Liver (tissue), 9 donors: ENCODE results near the gene FAM83C. TPM values are rescaled to one million over a fixed set of nuclear protein-coding genes. Genes with fewer than 3 reads are reported as not detected.

Experiments used
- DNase-seq: peaks from one replicate; pipeline ENCODE4 v3.0.0-alpha.2; 2017; ENCODE audit warnings: low spot score
- H3K27ac ChIP-seq, 2 donors: one replicate each; pipeline ENCODE4 v1.7.0; 2013; ENCODE audit warnings: inconsistent platforms in 2 of 2, low read length in 2 of 2, control low read depth in 1 of 2, low read depth in 1 of 2, mild to moderate bottlenecking in 1 of 2
- H3K27me3 ChIP-seq, 4 donors: one replicate each; pipeline versions ENCODE4 v1.6.1 to v1.7.0; 2013; ENCODE audit warnings: low read length in 3 of 4, inconsistent platforms in 1 of 4, mild to moderate bottlenecking in 1 of 4, moderate library complexity in 1 of 4; ENCODE audit not compliant: control insufficient read depth in 4 of 4, insufficient read depth in 4 of 4
- H3K36me3 ChIP-seq, 4 donors: one replicate each; pipeline versions ENCODE4 v1.6.1 to v1.7.0; 2013; ENCODE audit warnings: low read length in 3 of 4, mild to moderate bottlenecking in 3 of 4, low read depth in 1 of 4, moderate library complexity in 1 of 4; ENCODE audit not compliant: control insufficient read depth in 4 of 4, insufficient read depth in 3 of 4
- H3K4me1 ChIP-seq, 4 donors: one replicate each; pipeline versions ENCODE4 v1.6.1 to v1.7.0; 2013; ENCODE audit warnings: low read length in 3 of 4, mild to moderate bottlenecking in 3 of 4, moderate library complexity in 1 of 4; ENCODE audit not compliant: control insufficient read depth in 4 of 4, insufficient read depth in 4 of 4
- H3K4me3 ChIP-seq, 3 donors: one replicate each; pipeline versions ENCODE4 v1.6.1 to v1.7.0; 2013; ENCODE audit warnings: low read length in 3 of 3, control low read depth in 1 of 3, low read depth in 1 of 3, mild to moderate bottlenecking in 1 of 3
- H3K9ac ChIP-seq, 2 donors: one replicate each; pipeline ENCODE4 v1.7.0; 2013; ENCODE audit warnings: low read length in 2 of 2, mild to moderate bottlenecking in 2 of 2, moderate library complexity in 2 of 2, control low read depth in 1 of 2, low read depth in 1 of 2
- H3K9me3 ChIP-seq, 4 donors: one replicate each; pipeline versions ENCODE4 v1.6.1 to v1.7.0; 2013; ENCODE audit warnings: low read length in 3 of 4; ENCODE audit not compliant: control insufficient read depth in 4 of 4
- CTCF ChIP-seq: fragments of 150-350 bp; IDR thresholded peaks from 2 replicates; pipeline ENCODE4 v1.5.1; 2017; ENCODE audit warnings: improper control_type of control experiment, low read depth, low read length; ENCODE audit not compliant: missing input control
- EGR1 ChIP-seq, 2 donors: IDR thresholded peaks; 2 replicates each; pipeline ENCODE4 v1.6.1; 2016 to 2018; ENCODE audit warnings: antibody characterized with exemption in 2 of 2, low read depth in 2 of 2
- FOXA1 ChIP-seq: IDR thresholded peaks from 2 replicates; pipeline ENCODE4 v1.6.1; 2016; ENCODE audit warnings: antibody characterized with exemption
- FOXA2 ChIP-seq: IDR thresholded peaks from 2 replicates; pipeline ENCODE4 v1.6.1; 2016; ENCODE audit warnings: antibody characterized with exemption
- GABPA ChIP-seq, 2 donors: IDR thresholded peaks in 1 of 2; conservative IDR thresholded peaks in 1 of 2; 2 replicates each; pipeline ENCODE4 v1.6.1; 2016; ENCODE audit warnings: antibody characterized with exemption in 2 of 2, mild to moderate bottlenecking in 1 of 2, moderate library complexity in 1 of 2
- HNF4A ChIP-seq, 2 donors: conservative IDR thresholded peaks; 2 replicates each; pipeline ENCODE4 v1.6.1; 2016; ENCODE audit warnings: antibody characterized with exemption in 2 of 2, mild to moderate bottlenecking in 2 of 2
- HNF4G ChIP-seq: IDR thresholded peaks from 2 replicates; pipeline ENCODE4 v1.6.1; 2016; ENCODE audit warnings: antibody characterized with exemption
- JUND ChIP-seq, 2 donors: IDR thresholded peaks; 2 replicates each; pipeline ENCODE4 v1.6.1; 2016; ENCODE audit warnings: antibody characterized with exemption in 2 of 2
- MAX ChIP-seq: IDR thresholded peaks from 2 replicates; pipeline ENCODE4 v1.6.1; 2016; ENCODE audit warnings: antibody characterized with exemption
- NR2F2 ChIP-seq: IDR thresholded peaks from 2 replicates; pipeline ENCODE4 v1.6.1; 2016; ENCODE audit warnings: antibody characterized with exemption
- RAD21 ChIP-seq, 2 donors: IDR thresholded peaks; 2 replicates each; pipeline ENCODE4 v1.6.1; 2016; ENCODE audit warnings: antibody characterized with exemption in 2 of 2, mild to moderate bottlenecking in 2 of 2
- REST ChIP-seq: IDR thresholded peaks from 2 replicates; pipeline ENCODE4 v1.6.1; 2016; ENCODE audit warnings: antibody characterized with exemption, mild to moderate bottlenecking
- RXRA ChIP-seq, 2 donors: IDR thresholded peaks; 2 replicates each; pipeline ENCODE4 v1.6.1; 2017 to 2018; ENCODE audit warnings: antibody characterized with exemption in 2 of 2, mild to moderate bottlenecking in 1 of 2
- SP1 ChIP-seq: IDR thresholded peaks from 2 replicates; pipeline ENCODE4 v1.6.1; 2018; ENCODE audit warnings: antibody characterized with exemption, mild to moderate bottlenecking
- TAF1 ChIP-seq: conservative IDR thresholded peaks from 2 replicates; pipeline ENCODE4 v1.6.1; 2016; ENCODE audit warnings: antibody characterized with exemption, mild to moderate bottlenecking
- YY1 ChIP-seq: IDR thresholded peaks from 2 replicates; pipeline ENCODE4 v1.6.1; 2016; ENCODE audit warnings: antibody characterized with exemption, mild to moderate bottlenecking
- WGBS: extraction: QIAGEN DNeasy Blood & Tissue Kit; methylation state at CpG from one replicate; pipeline ENCODE4 v1.1.7; 2013; 5-methylcytosine and 5-hydroxymethylcytosine counted together
- polyA plus RNA-seq, 2 donors: library from polyadenylated mRNA; stranded (reverse) in 1 of 2; unstranded in 1 of 2; fragments of 200-250 nt in 1 of 2; fragments of >200 nt in 1 of 2; fragmentation: Nextera tagmentation in 1 of 2; extraction: Ambion mirVana in 1 of 2; gene quantifications; one replicate each; pipeline versions ENCODE4 v1.2.1 to v1.2.3, GENCODE V29; 2013 to 2015
- total RNA-seq, 2 donors: library from RNA; depleted of rRNA; stranded (reverse); fragments of >200 nt; gene quantifications; one replicate each; pipeline ENCODE4 v1.2.3, GENCODE V29; 2014
- TF ChIP-seq, protein P1 (sequence below): IDR thresholded peaks from 2 replicates; pipeline ENCODE4 v1.6.1; 2016; ENCODE audit warnings: antibody characterized with exemption
- TF ChIP-seq, protein P2 (sequence below): IDR thresholded peaks from 2 replicates; pipeline ENCODE4 v1.6.1; 2016; ENCODE audit warnings: antibody characterized with exemption
- donor health status: healthy.
- donor health status: healthy.
- donor health status: healthy.
- donor health status: healthy.
- donor health status: healthy.

Gene FAM83C
- total and polyA plus RNA-seq, 4 donors: 0.05 TPM; not detected in 3

DNA sequence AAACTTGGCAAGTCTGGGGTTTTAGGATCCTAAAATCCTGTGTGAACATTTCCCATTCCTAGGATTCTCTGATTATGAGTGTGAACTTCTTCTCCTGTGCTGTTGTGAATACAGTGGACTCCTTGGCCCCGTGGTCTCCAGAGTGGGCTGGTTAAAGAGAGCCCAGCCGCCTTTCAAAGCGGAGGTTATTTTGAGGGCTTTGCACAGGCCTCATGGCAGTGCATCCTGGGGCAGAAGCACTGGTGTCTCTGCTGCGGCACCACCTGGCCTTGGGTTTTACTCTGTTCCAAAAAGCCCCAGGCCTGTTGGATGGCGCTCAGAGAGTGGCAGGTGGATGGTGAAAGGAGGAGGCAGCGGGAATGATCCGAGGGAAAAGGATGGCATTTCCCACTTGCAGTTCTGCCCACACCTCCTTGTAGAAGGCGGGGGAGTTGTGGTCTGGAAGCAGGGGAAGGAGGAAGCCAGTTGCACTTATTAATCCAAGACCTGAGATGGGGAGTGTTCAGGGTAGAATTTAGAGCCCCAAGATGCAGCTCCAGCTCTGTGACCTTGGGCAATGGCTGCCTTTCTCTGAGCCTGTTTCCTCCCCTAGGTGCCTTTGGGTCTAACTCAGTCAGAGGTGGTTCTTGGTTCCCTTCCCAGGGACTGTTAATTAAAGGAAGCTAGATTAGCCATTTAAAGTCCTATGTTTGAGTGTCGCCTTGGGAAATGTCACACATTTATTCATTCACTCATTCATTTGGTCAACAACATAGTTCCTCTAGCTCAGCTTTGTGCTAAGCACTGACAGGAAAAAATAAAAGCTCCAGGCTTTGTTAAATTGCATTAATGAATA lies 43.4 kb downstream of the FAM83C start:
- DNase-seq: no peak
- WGBS: 93% methylated on average over 9 of the region's 9 CpGs
- H3K4me1 ChIP-seq: no peaks in the 10 kb centered on the region
- H3K4me3 ChIP-seq: no peak overlapping the region
- TF ChIP-seq SP1 (no peak), CTCF (no peak), TAF1 (no peak), EGR1 (IDR thresholded peaks at IDR 0.05; ENCODE audit: low read depth in 2 of 2) (no peak), HNF4A (conservative IDR thresholded peaks at IDR 0.05) (no peak)
- H3K27me3 ChIP-seq: no peaks in the 10 kb centered on the region
- no peak overlapping the region for H3K9ac ChIP-seq
- H3K36me3 ChIP-seq: no peaks in the 10 kb centered on the region
- no peaks in the 10 kb centered on the region for H3K9me3 ChIP-seq
- H3K27ac ChIP-seq: no peak overlapping the region

DNA sequence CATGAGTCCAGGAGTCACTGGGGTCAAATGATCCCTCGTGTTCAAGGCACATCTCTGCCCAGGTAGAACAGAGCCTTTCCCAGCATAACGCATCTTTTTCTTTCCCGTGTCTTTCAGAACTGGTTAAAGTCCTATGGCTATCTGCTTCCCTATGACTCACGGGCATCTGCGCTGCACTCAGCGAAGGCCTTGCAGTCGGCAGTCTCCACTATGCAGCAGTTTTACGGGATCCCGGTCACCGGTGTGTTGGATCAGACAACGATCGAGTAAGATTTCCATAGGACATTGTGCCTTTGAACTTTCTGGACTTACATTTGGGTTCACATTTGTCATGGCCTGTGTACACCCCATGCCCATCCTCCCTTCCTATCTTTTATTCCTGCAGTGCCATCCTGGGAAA lies 45.5 kb downstream of the FAM83C start:
- TF ChIP-seq JUND (IDR thresholded peaks at IDR 0.05): no peak
- TF ChIP-seq, protein P1, sequence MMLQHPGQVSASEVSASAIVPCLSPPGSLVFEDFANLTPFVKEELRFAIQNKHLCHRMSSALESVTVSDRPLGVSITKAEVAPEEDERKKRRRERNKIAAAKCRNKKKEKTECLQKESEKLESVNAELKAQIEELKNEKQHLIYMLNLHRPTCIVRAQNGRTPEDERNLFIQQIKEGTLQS: no peak
- TF ChIP-seq TAF1: no peak
- TF ChIP-seq HNF4G: no peak
- TF ChIP-seq CTCF: no peak
- TF ChIP-seq SP1: no peak
- no peak for TF ChIP-seq HNF4A (conservative IDR thresholded peaks at IDR 0.05)
- no peak for TF ChIP-seq MAX
- TF ChIP-seq FOXA1: no peak
- TF ChIP-seq REST: no peak
- TF ChIP-seq NR2F2: no peak
- TF ChIP-seq YY1: no peak
- no peak for TF ChIP-seq RXRA (IDR thresholded peaks at IDR 0.05)
- TF ChIP-seq EGR1 (IDR thresholded peaks at IDR 0.05; ENCODE audit: low read depth in 2 of 2): no peak
- TF ChIP-seq FOXA2: no peak
- TF ChIP-seq RAD21 (IDR thresholded peaks at IDR 0.05): no peak
- TF ChIP-seq, protein P2, sequence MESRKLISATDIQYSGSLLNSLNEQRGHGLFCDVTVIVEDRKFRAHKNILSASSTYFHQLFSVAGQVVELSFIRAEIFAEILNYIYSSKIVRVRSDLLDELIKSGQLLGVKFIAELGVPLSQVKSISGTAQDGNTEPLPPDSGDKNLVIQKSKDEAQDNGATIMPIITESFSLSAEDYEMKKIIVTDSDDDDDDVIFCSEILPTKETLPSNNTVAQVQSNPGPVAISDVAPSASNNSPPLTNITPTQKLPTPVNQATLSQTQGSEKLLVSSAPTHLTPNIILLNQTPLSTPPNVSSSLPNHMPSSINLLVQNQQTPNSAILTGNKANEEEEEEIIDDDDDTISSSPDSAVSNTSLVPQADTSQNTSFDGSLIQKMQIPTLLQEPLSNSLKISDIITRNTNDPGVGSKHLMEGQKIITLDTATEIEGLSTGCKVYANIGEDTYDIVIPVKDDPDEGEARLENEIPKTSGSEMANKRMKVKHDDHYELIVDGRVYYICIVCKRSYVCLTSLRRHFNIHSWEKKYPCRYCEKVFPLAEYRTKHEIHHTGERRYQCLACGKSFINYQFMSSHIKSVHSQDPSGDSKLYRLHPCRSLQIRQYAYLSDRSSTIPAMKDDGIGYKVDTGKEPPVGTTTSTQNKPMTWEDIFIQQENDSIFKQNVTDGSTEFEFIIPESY: no peak
- TF ChIP-seq GABPA (IDR thresholded peaks at IDR 0.05 in 1 of 2, conservative IDR thresholded peaks at IDR 0.05 in 1 of 2): no peak
- no peak for DNase-seq
- H3K27ac ChIP-seq: no peak overlapping the region
- no peaks in the 10 kb centered on the region for H3K27me3 ChIP-seq
- no peaks in the 10 kb centered on the region for H3K4me1 ChIP-seq
- H3K4me3 ChIP-seq: no peak overlapping the region
- no peaks in the 10 kb centered on the region for H3K9me3 ChIP-seq
- no peaks in the 10 kb centered on the region for H3K36me3 ChIP-seq
- 90% methylated on average over 12 of the region's 12 CpGs for WGBS
- no peak overlapping the region for H3K9ac ChIP-seq
